K562 (cell line): ENCODE results near the gene NOLC1. TPM values are rescaled to one million over a fixed set of nuclear protein-coding genes. Genes with fewer than 3 reads are reported as not detected.

ENCODE experiments used
- ATAC-seq: fragments of 200-7000 bp; cut with Tn5 transposase; 3 replicates; pipeline ENCODE4 v1.9.1; 2020; ENCODE audit warnings: moderate library complexity
- BruUV-seq: library from RNA; stranded (reverse); fragments of 400-500 nt; replicated peaks from 2 replicates; lab custom pipeline; 2021; lab: Mats Ljungman, UMichigan
- CTCF ChIA-PET: fragments of 300-600 bp; formaldehyde crosslinking; extraction: SDS; loops from one replicate; lab custom pipeline; 2021; ENCODE audit warnings: low intra/inter-chr PET ratio; lab: Yijun Ruan, JAX
- POLR2A ChIA-PET: fragments of 300-600, 350-650 bp; sonication (Branson Sonifier 250); formaldehyde crosslinking; extraction: SDS; loops from one replicate; lab custom pipeline; 2021; ENCODE audit warnings: antibody characterized with exemption, inconsistent platforms; lab: Yijun Ruan, JAX
- DNase-seq, 4 experiments: peaks; one replicate each; pipeline versions ENCODE4 v3.0.0 to v3.0.0-alpha.2; 2011 to 2018; ENCODE audit warnings: low spot score in 3 of 4, mixed read lengths in 3 of 4; ENCODE audit errors: extremely low read depth in 1 of 4
- FAIRE-seq: peaks from 2 replicates; lab custom pipeline; 2011; peaks lifted over from hg19 to GRCh38; lab: Jason Lieb, UNC
- H2AFZ ChIP-seq: 2 replicates; pipeline ENCODE4 v1.6.0; 2011; ENCODE audit warnings: low read depth, low read length, control low read depth, inconsistent platforms
- H3K27ac ChIP-seq: fragments of 200-600 bp; 3 replicates; pipeline ENCODE4 v1.8.0; 2011; ENCODE audit warnings: low read depth, mild to moderate bottlenecking, control low read depth, inconsistent platforms, low read length, moderate library complexity, mixed read lengths; ENCODE audit errors: extremely low read depth
- H3K27me3 ChIP-seq, 2 experiments: fragments of 300-600 bp in 1 of 2; 2 replicates in 1 of 2; 3 replicates in 1 of 2; pipeline versions ENCODE4 v1.6.0 to v1.8.0; 2011; ENCODE audit warnings: inconsistent platforms in 2 of 2, low read length in 2 of 2, mild to moderate bottlenecking in 1 of 2, mixed read lengths in 1 of 2, moderate library complexity in 1 of 2; ENCODE audit not compliant: control insufficient read depth in 2 of 2, insufficient read depth in 2 of 2
- H3K36me3 ChIP-seq: fragments of 300-600 bp; 3 replicates; pipeline ENCODE4 v1.8.0; 2011; ENCODE audit warnings: mild to moderate bottlenecking, low read length, inconsistent platforms; ENCODE audit not compliant: control insufficient read depth, insufficient read depth
- H3K4me1 ChIP-seq, 2 experiments: fragments of 200-600 bp in 1 of 2; replicated peaks in 1 of 2; 2 replicates in 1 of 2; 3 replicates in 1 of 2; pipeline versions ENCODE4 v1.5.1 to v1.8.0; 2011; ENCODE audit warnings: inconsistent platforms in 2 of 2, low read length in 2 of 2, mild to moderate bottlenecking in 1 of 2, mixed read lengths in 1 of 2, moderate library complexity in 1 of 2; ENCODE audit not compliant: control insufficient read depth in 2 of 2, insufficient read depth in 2 of 2
- H3K4me2 ChIP-seq: 2 replicates; pipeline ENCODE4 v1.6.1; 2011; ENCODE audit warnings: low read length, control low read depth, inconsistent platforms, mixed read lengths; ENCODE audit not compliant: insufficient read depth
- H3K4me3 ChIP-seq: fragments of 200-600 bp; sonication (generic), shearing (Covaris generic); 2 replicates; pipeline ENCODE4 v1.5.1; 2016; ENCODE audit warnings: control low read depth, inconsistent platforms
- H3K79me2 ChIP-seq: fragments of 200-600 bp; 3 replicates; pipeline ENCODE4 v1.8.0; 2011; ENCODE audit warnings: low read length, inconsistent platforms; ENCODE audit not compliant: control insufficient read depth, insufficient read depth
- H3K9ac ChIP-seq, 2 experiments: 2 replicates each; pipeline versions ENCODE4 v1.6.0 to v1.6.1; 2011; ENCODE audit warnings: low read depth in 2 of 2, low read length in 2 of 2, control low read depth in 1 of 2, inconsistent platforms in 1 of 2, mild to moderate bottlenecking in 1 of 2, mixed read lengths in 1 of 2; ENCODE audit not compliant: insufficient read depth in 1 of 2
- H3K9me1 ChIP-seq: one replicate; pipeline ENCODE4 v1.6.0; 2011; ENCODE audit warnings: inconsistent platforms, mild to moderate bottlenecking, low read length, moderate library complexity; ENCODE audit not compliant: control insufficient read depth, insufficient read depth
- H3K9me3 ChIP-seq: replicated peaks from 2 replicates; pipeline ENCODE4 v1.5.1; 2011; ENCODE audit warnings: low read depth, low read length, inconsistent platforms; ENCODE audit not compliant: control insufficient read depth, insufficient read depth
- H4K20me1 ChIP-seq: replicated peaks from 2 replicates; pipeline ENCODE4 v1.6.1; 2011; ENCODE audit warnings: low read length, inconsistent platforms, mixed read lengths; ENCODE audit not compliant: control insufficient read depth, insufficient read depth
- ATF2 ChIP-seq: sonication (generic); formaldehyde crosslinking; IDR thresholded peaks from 2 replicates; pipeline ENCODE4 v1.8.1; 2022; ENCODE audit warnings: missing genetic modification reagents
- ATF3 ChIP-seq, 2 experiments: fragments of 450-650 bp in 1 of 2; sonication (generic) in 1 of 2; formaldehyde crosslinking in 1 of 2; IDR thresholded peaks in 1 of 2; conservative IDR thresholded peaks in 1 of 2; 2 replicates each; pipeline versions ENCODE4 v1.6.1 to v1.8.1; 2016 to 2023; ENCODE audit warnings: mild to moderate bottlenecking in 2 of 2, moderate library complexity in 2 of 2, inconsistent platforms in 1 of 2, missing genetic modification reagents in 1 of 2
- BMI1 ChIP-seq: fragments of 150-350 bp; IDR thresholded peaks from 2 replicates; pipeline ENCODE4 v1.6.1; 2014; ENCODE audit warnings: low read length
- CEBPB ChIP-seq: fragments of 450-650 bp; IDR thresholded peaks from 2 replicates; pipeline ENCODE4 v1.6.1; 2016; ENCODE audit warnings: missing genetic modification characterization, missing compliant biosample characterization
- RBFOX2 ChIP-seq: fragments of 200-400 bp; formaldehyde crosslinking; IDR thresholded peaks from 2 replicates; pipeline ENCODE4 v1.6.1; 2017; ENCODE audit warnings: low read depth, mild to moderate bottlenecking, low read length, moderate library complexity
- RBM15 ChIP-seq: fragments of 200-400 bp; formaldehyde crosslinking; IDR thresholded peaks from 2 replicates; pipeline ENCODE4 v1.6.1; 2018; ENCODE audit warnings: mild to moderate bottlenecking, low read length, moderate library complexity; ENCODE audit not compliant: insufficient read depth
- TFAM ChIP-seq: fragments of 250-450 bp; sonication (Bioruptor Pico); conservative IDR thresholded peaks from 2 replicates; pipeline ENCODE4 v1.5.0; 2021; ENCODE audit warnings: mild to moderate bottlenecking, moderate library complexity
- WGBS: fragments of 100-300 bp; shearing (Covaris generic); methylation state at CpG from one replicate; pipeline ENCODE4 v1.1.6; 2016; ENCODE audit warnings: low coverage, mixed read lengths; ENCODE audit not compliant: insufficient coverage; ENCODE audit errors: missing lambda C conversion rate; 5-methylcytosine and 5-hydroxymethylcytosine counted together
- in situ Hi-C: fragments of 300-500 bp; cut with MboI; formaldehyde crosslinking; loops from 4 replicates; pipeline ENCODE4 v1.15.0; 2018; ENCODE audit warnings: inconsistent platforms, mixed read lengths
- intact Hi-C: fragments of 100-400 bp; cut with micrococcal nuclease; formaldehyde crosslinking; loops from 2 replicates; pipeline ENCODE4 v1.14.2; 2022
- polyA plus RNA-seq, 8 experiments: library from polyadenylated mRNA; depleted of rRNA in 4 of 8; stranded (reverse) in 5 of 8; unstranded in 3 of 8; fragments of >200 nt; fragmentation: Nextera tagmentation in 2 of 8; fragmentation: Illumina TruSeq in 1 of 8; extraction: Ambion mirVana in 2 of 8; extraction: Trizol in 1 of 8; gene quantifications; 2 replicates each; pipeline versions ENCODE4 v1.2.1 to v1.2.3, GENCODE V29; 2011 to 2014; ENCODE audit warnings: inconsistent platforms in 1 of 8, missing spikeins in 1 of 8
- total RNA-seq, 7 experiments: library from RNA; depleted of rRNA in 6 of 7; stranded (reverse); fragments of >200 nt in 6 of 7; fragmentation: Illumina TruSeq in 2 of 7; extraction: Trizol in 2 of 7; gene quantifications; 2 replicates each; pipeline versions ENCODE4 v1.2.1 to v1.2.3, GENCODE V29; 2011 to 2021; ENCODE audit warnings: low replicate concordance in 1 of 7

The NOLC1 gene
- total and polyA plus RNA-seq, 9 of the 15 experiments (the other 6 are each of a cell fraction or from before 2014, with no cell fraction given): 102 to 310 (median 165) TPM

- no peak for FAIRE-seq
- Histone ChIP-seq H3K9me1 (no peaks in the 10 kb centered on the region), H3K27ac (peak overlapping the region; percentile 33; the same call in 1 of the 3 replicates), H3K4me2 (peak overlapping the region; percentile 55), H2AFZ (no peak overlapping the region), H3K9ac (peak overlapping the region in 1 of 2 experiments; percentile 68; a peak in 1 of 4 replicates), H3K4me3 (peak overlapping the region; percentile 97; the same call in 1 of the 2 replicates), H3K27me3 (no peaks in the 10 kb centered on the region), H3K36me3 (peaks cover 78% of the 10 kb centered on the region), H3K79me2 (peaks cover 64% of the 10 kb centered on the region), H3K9me3 (no peaks in the 10 kb centered on the region), H4K20me1 (peaks cover 6% of the 10 kb centered on the region), H3K4me1 (peaks cover 10 to 20% of the 10 kb centered on the region in 2 experiments; a peak in 4 of 5 replicates)
- POLR2A ChIA-PET: interaction anchor here (0.6 to 9.9 kb wide), 6 partner anchors 9 to 320 kb away, joined by 3 to 92 read pairs (median 3); no protein-coding TSS in a partner anchor
- no peak for DNase-seq
- 72% methylated on average over 5 of the region's 11 CpGs for WGBS
- in situ Hi-C loops: no loop called here
- CTCF ChIA-PET: no interaction called here
- no peak for ATAC-seq
- intact Hi-C loops: no loop called here
- TF ChIP-seq BMI1: no peak
- TF ChIP-seq RBM15: no peak
- TF ChIP-seq RBFOX2: peak; percentile 38; the same call in 1 of the 2 replicates
- no peak for TF ChIP-seq ATF2 (CRISPR knock-in tag)
- no peak for TF ChIP-seq TFAM
- TF ChIP-seq ATF3 (IDR thresholded peaks at IDR 0.05): 0 out of 2 replicates have a peak, but pooled peaks have one; percentile 20
- TF ChIP-seq ATF3 (CRISPR knock-in tag; conservative IDR thresholded peaks at IDR 0.05): no peak
- 0 out of 2 replicates have a peak, but pooled peaks have one; percentile 19 for TF ChIP-seq CEBPB (tag)
- no TSS peak for BruUV-seq
Measured at GRCh38 chr10:102154466-102155116, 2.4 kb downstream of the NOLC1 start.
